ENCODE results near the gene CSRP1. TPM values are rescaled to one million over a fixed set of nuclear protein-coding genes. Genes with fewer than 3 reads are reported as not detected.

CSRP1 gene
- total and polyA plus RNA-seq, 2 of the 13 experiments (the other 11 are each of a cell fraction or from before 2014, with no cell fraction given): 17.7 to 68.9 TPM

GRCh38 chr1:201533836-201534235, 26.9 kb upstream of the CSRP1 start (continued):
- TF ChIP-seq SRSF4 (IDR thresholded peaks at IDR 0.05; ENCODE audit: low read depth, low read length, poor library complexity, severe bottlenecking) (no peak), ZBTB42 (CRISPR knock-in tag; IDR thresholded peaks at IDR 0.05) (no peak)

- DNase-seq (ENCODE audit: low spot score) (no peak), ATAC-seq (no peak; the same call in 2 of the 3 replicates), FAIRE-seq (no peak)
- no peak overlapping the region for H2AFZ ChIP-seq (ENCODE audit: low read length)
- 38% methylated on average over 4 of the region's 9 CpGs for WGBS (ENCODE audit: low lambda C conversion rate)
- in situ Hi-C loops (cut with HindIII; ENCODE audit: extremely low pct_ligation_motif_present, low pct_unique_long_range_greater_than_20kb): no loop called here
- no peaks in the 10 kb centered on the region for H4K20me1 ChIP-seq (ENCODE audit: insufficient read depth, low read length)
- H3K27me3 ChIP-seq (ENCODE audit: control insufficient read depth in 1 of 2, insufficient read depth in 2 of 2, low read length in 2 of 2): peaks cover 5 to 36% of the 10 kb centered on the region in 2 experiments
- H3K4me3 ChIP-seq (replicated peaks in 1 of 3; ENCODE audit: insufficient read depth in 1 of 3, low read depth in 2 of 3, low read length in 3 of 3): no peak overlapping the region
- H3K36me3 ChIP-seq (replicated peaks in 1 of 2; ENCODE audit: control insufficient read depth in 1 of 2, insufficient read depth in 2 of 2, low read length in 2 of 2): no peaks in the 10 kb centered on the region
- no peak overlapping the region for H3K27ac ChIP-seq (ENCODE audit: extremely low read length, insufficient read depth, low read length)
- ChIA-PET CTCF (ENCODE audit: low intra/inter-chr PET ratio, low total read pairs) (interaction anchor here (0.7 to 2.0 kb wide), 2 partner anchors 172 to 262 kb away, joined by 3 to 23 read pairs; no protein-coding TSS in a partner anchor), POLR2A (no interaction called here)
- H3K9ac ChIP-seq (ENCODE audit: insufficient read depth, low read depth, low read length): no peak overlapping the region
- H3K4me1 ChIP-seq (ENCODE audit: insufficient read depth, low read length): no peaks in the 10 kb centered on the region
- no peaks in the 10 kb centered on the region for H3K79me2 ChIP-seq (ENCODE audit: insufficient read depth, low read length)
- intact Hi-C loops (cut with micrococcal nuclease; ENCODE audit: unreplicated experiment): no loop called here
- H3K9me3 ChIP-seq (ENCODE audit: low read length): no peaks in the 10 kb centered on the region
- no peak overlapping the region for H3K4me2 ChIP-seq (ENCODE audit: low read depth, low read length)
- BruUV-seq (replicated peaks): no TSS peak
- no peak for TF ChIP-seq HIC2 (CRISPR knock-in tag; IDR thresholded peaks at IDR 0.05; ENCODE audit: low read depth)
- no peak for TF ChIP-seq EED (CRISPR knock-in tag; IDR thresholded peaks at IDR 0.05)
- TF ChIP-seq ZBTB4 (CRISPR knock-in tag; IDR thresholded peaks at IDR 0.05; ENCODE audit: borderline replicate concordance): no peak
- no peak for TF ChIP-seq KDM3A (CRISPR knock-in tag; IDR thresholded peaks at IDR 0.05; ENCODE audit: low read depth)
- TF ChIP-seq RELA (CRISPR knock-in tag; IDR thresholded peaks at IDR 0.05): no peak
- no peak for TF ChIP-seq MTA3 (CRISPR knock-in tag; IDR thresholded peaks at IDR 0.05)
- no peak for TF ChIP-seq ZNF546 (CRISPR knock-in tag; conservative IDR thresholded peaks at IDR 0.05)
- TF ChIP-seq TBX3 (IDR thresholded peaks at IDR 0.05; ENCODE audit: borderline replicate concordance): no peak
- no peak for TF ChIP-seq ZNF766 (CRISPR knock-in tag; IDR thresholded peaks at IDR 0.05; ENCODE audit: borderline replicate concordance)
- no peak for TF ChIP-seq ZNF850 (CRISPR knock-in tag; conservative IDR thresholded peaks at IDR 0.05)
- TF ChIP-seq ZNF331 (CRISPR knock-in tag; IDR thresholded peaks at IDR 0.05): no peak
- no peak for TF ChIP-seq SRF (IDR thresholded peaks at IDR 0.05; ENCODE audit: low read depth, low read length)
- TF ChIP-seq ATF5 (CRISPR knock-in tag; IDR thresholded peaks at IDR 0.05; ENCODE audit: low read depth): no peak
- no peak for TF ChIP-seq XRCC5 (optimal IDR thresholded peaks at IDR 0.05; ENCODE audit: low read length)
- no peak for TF ChIP-seq NFIC (IDR thresholded peaks at IDR 0.05; ENCODE audit: low read length)
- no peak for TF ChIP-seq MED1 (CRISPR knock-in tag; IDR thresholded peaks at IDR 0.05)
Observed at GRCh38 chr1:201531551-201532425, 24.9 kb upstream of the CSRP1 start.
